Choroid plexus epithelial cell (primary cell): ENCODE data around the gene EXOSC6.
"Not testable (repeated sequence)": the region's sequence is repeated elsewhere in the genome, so short reads cannot be mapped to it uniquely, and the experiment has no call there.

Experiments used
- DNase-seq: peaks from one replicate; pipeline ENCODE4 v3.0.0-alpha.2; 2010; ENCODE audit warnings: low read depth
- H3K4me3 ChIP-seq: 2 replicates; pipeline ENCODE4 v1.5.1; 2011; ENCODE audit warnings: low read depth, mild to moderate bottlenecking, control low read depth, low read length, moderate library complexity

EXOSC6 gene

GRCh38 chr16:70218586-70218985 lies 33.2 kb downstream of the EXOSC6 start:
- not testable (repeated sequence) for DNase-seq

GRCh38 chr16:70206382-70206781 lies 45.4 kb downstream of the EXOSC6 start:
- not testable (repeated sequence) for DNase-seq, H3K4me3 ChIP-seq

More at GRCh38 chr16:70218586-70218985, 33.2 kb downstream of the EXOSC6 start:
- not testable (repeated sequence) for H3K4me3 ChIP-seq

GRCh38 chr16:70204668-70205405 lies 46.9 kb downstream of the EXOSC6 start:
- DNase-seq, H3K4me3 ChIP-seq: not testable (repeated sequence)

GRCh38 chr16:70204010-70204409 lies 47.7 kb downstream of the EXOSC6 start:
- not testable (repeated sequence) for DNase-seq, H3K4me3 ChIP-seq

- H3K4me3 ChIP-seq, DNase-seq: not testable (repeated sequence)
These were observed 48.2 kb downstream of the EXOSC6 start for GRCh38 chr16:70203508-70203907.

GRCh38 chr16:70200063-70200462 lies 51.7 kb downstream of the EXOSC6 start:
- H3K4me3 ChIP-seq, DNase-seq: not testable (repeated sequence)

GRCh38 chr16:70199170-70199569 lies 52.6 kb downstream of the EXOSC6 start:
- H3K4me3 ChIP-seq = not testable (repeated sequence)

GRCh38 chr16:70198666-70199065 lies 53.1 kb downstream of the EXOSC6 start:
- peak; percentile 30 for DNase-seq
- H3K4me3 ChIP-seq = not testable (repeated sequence)

More at GRCh38 chr16:70199170-70199569, 52.6 kb downstream of the EXOSC6 start:
- DNase-seq = not testable (repeated sequence)

GRCh38 chr16:70198230-70198629 lies 53.5 kb downstream of the EXOSC6 start:
- DNase-seq, H3K4me3 ChIP-seq: not testable (repeated sequence)

- not testable (repeated sequence) for H3K4me3 ChIP-seq, DNase-seq
These were observed 54.1 kb downstream of the EXOSC6 start for GRCh38 chr16:70197611-70198010.
